MM.1S (cell line): ENCODE measurements around the gene TMEM168.

Source experiments
- DNase-seq: peaks from one replicate; pipeline ENCODE4 v3.0.0-alpha.2; 2015
- H2AFZ ChIP-seq: fragments of 300-600 bp; sonication (generic); 2 replicates; pipeline ENCODE4 v1.6.0; 2016; ENCODE audit warnings: antibody characterized with exemption, low read length
- H3F3A ChIP-seq: fragments of 300-600 bp; sonication (generic); 2 replicates; pipeline ENCODE4 v1.6.1; 2016; ENCODE audit warnings: mild to moderate bottlenecking, antibody characterized with exemption, low read length, moderate library complexity, mixed read lengths; ENCODE audit not compliant: insufficient read depth
- H3K27ac ChIP-seq: fragments of 300-600 bp; sonication (generic); 2 replicates; pipeline ENCODE4 v1.5.1; 2016; ENCODE audit warnings: mild to moderate bottlenecking, low read length
- H3K27me3 ChIP-seq: fragments of 300-600 bp; sonication (generic); replicated peaks from 2 replicates; pipeline ENCODE4 v1.6.0; 2016; ENCODE audit warnings: low read length; ENCODE audit not compliant: insufficient read depth
- H3K36me3 ChIP-seq: fragments of 300-600 bp; sonication (generic); replicated peaks from 2 replicates; pipeline ENCODE4 v1.6.1; 2016; ENCODE audit warnings: mild to moderate bottlenecking, low read length, mixed read lengths; ENCODE audit not compliant: insufficient read depth
- H3K4me1 ChIP-seq: fragments of 300-600 bp; sonication (generic); 2 replicates; pipeline ENCODE4 v1.6.1; 2016; ENCODE audit warnings: low read length, mixed read lengths
- H3K4me2 ChIP-seq: fragments of 300-600 bp; sonication (generic); 2 replicates; pipeline ENCODE4 v1.6.0; 2016; ENCODE audit warnings: low read depth, low read length
- H3K4me3 ChIP-seq: fragments of 300-600 bp; sonication (generic); 2 replicates; pipeline ENCODE4 v1.5.1; 2016; ENCODE audit warnings: low read length, mixed read lengths
- H3K79me2 ChIP-seq: fragments of 300-600 bp; sonication (generic); 2 replicates; pipeline ENCODE4 v1.6.1; 2016; ENCODE audit warnings: mixed run types, low read length, mixed read lengths
- H3K9ac ChIP-seq: fragments of 300-600 bp; sonication (generic); 2 replicates; pipeline ENCODE4 v1.6.1; 2016; ENCODE audit warnings: low read length, mixed read lengths
- H3K9me2 ChIP-seq: fragments of 300-600 bp; sonication (generic); replicated peaks from 2 replicates; pipeline ENCODE4 v1.6.1; 2016; ENCODE audit warnings: mild to moderate bottlenecking, low read length, mixed read lengths; ENCODE audit not compliant: insufficient read depth
- H3K9me3 ChIP-seq: fragments of 300-600 bp; sonication (generic); replicated peaks from 2 replicates; pipeline ENCODE4 v1.6.1; 2016; ENCODE audit warnings: mild to moderate bottlenecking, low read length, mixed read lengths; ENCODE audit not compliant: insufficient read depth
- H4K20me1 ChIP-seq: fragments of 300-600 bp; sonication (generic); 2 replicates; pipeline ENCODE4 v1.6.1; 2016; ENCODE audit warnings: mild to moderate bottlenecking, low read length, moderate library complexity, mixed read lengths; ENCODE audit not compliant: insufficient read depth
- CTCF ChIP-seq: fragments of 300-600 bp; sonication (generic); IDR thresholded peaks from 2 replicates; pipeline ENCODE4 v1.5.1; 2016; ENCODE audit warnings: antibody characterized with exemption, low read length, mixed read lengths
- EZH2 ChIP-seq: fragments of 300-600 bp; sonication (generic); optimal IDR thresholded peaks from 2 replicates; pipeline ENCODE3; 2017; ENCODE audit warnings: low read depth, mild to moderate bottlenecking, antibody characterized with exemption, low read length, mixed read lengths
- EZH2phosphoT487 ChIP-seq: fragments of 300-600 bp; sonication (generic); IDR thresholded peaks from 2 replicates; pipeline ENCODE4 v1.6.1; 2018; ENCODE audit warnings: antibody characterized with exemption, low read length

The TMEM168 gene

DNA sequence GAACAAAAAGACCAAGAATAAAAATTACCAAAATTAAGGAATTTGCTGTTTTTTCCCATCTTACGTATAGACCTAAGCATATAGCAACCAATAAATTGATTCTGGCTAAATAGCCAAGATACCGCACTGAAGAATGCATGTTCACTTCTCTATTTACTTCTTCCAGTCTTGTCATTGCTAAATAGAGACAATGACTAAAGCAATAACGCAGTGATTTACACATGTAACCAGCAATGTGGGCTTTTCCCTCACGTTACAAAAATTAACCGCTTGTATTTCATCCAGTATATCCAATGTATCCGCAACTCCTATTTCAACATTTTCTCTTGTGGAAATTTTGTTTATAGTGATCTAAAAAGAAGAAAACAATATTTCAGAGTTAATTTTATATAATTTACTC lies 5.6 kb downstream of the TMEM168 start:
- Histone ChIP-seq H3K9ac (no peak overlapping the region), H3K27me3 (no peaks in the 10 kb centered on the region), H3K9me2 (no peaks in the 10 kb centered on the region), H3K9me3 (no peaks in the 10 kb centered on the region), H3K4me2 (no peak overlapping the region), H3K27ac (no peak overlapping the region), H2AFZ (no peak overlapping the region), H3K36me3 (peaks cover 13% of the 10 kb centered on the region), H3K4me3 (no peak overlapping the region), H3K79me2 (peaks cover 88% of the 10 kb centered on the region), H3F3A (peaks cover 6% of the 10 kb centered on the region), H3K4me1 (peaks cover 10% of the 10 kb centered on the region), H4K20me1 (no peaks in the 10 kb centered on the region)
- DNase-seq: no peak
- TF ChIP-seq CTCF: no peak

DNA sequence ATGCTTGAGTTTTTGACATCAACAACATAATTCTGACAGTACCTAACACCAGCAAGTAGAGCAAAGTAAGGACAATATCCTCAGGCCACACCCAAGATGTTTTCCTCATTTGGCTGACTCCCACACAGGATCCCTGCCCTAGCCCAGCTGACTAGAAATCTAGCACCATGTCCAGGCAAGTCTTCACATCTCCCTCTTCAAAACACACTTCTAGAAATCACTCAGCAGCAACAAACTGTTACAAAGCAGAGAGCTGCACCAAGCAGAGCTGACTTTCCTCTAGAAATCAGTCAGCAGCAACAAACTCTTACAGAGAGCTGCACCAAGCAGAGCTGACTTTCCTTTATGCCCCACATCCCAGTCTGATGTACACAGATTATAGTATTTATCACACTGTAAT lies 7.7 kb downstream of the TMEM168 start:
- no peak for DNase-seq
- no peak overlapping the region for H3K4me3 ChIP-seq
- TF ChIP-seq CTCF (no peak), EZH2 (no peak), EZH2phosphoT487 (no peak)

DNA sequence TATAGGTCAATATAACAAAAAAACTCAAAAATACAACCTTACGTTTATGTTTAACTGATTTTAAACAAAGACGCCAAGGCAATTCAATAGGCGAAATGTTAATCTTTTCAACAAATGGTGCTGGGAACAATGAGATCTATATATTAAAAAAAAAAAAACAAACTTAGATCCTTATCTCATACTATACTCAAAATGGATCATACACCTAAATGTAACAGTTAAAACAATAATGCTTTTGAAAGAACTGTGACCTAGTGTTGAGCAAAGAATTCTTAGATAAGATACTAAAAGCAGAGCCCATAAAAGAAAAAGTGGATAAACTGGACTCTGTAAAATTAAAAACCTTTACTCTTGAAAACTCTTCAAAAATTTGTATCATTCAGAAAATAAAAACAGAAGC lies 8.6 kb downstream of the TMEM168 start:
- H3K9me2 ChIP-seq: no peaks in the 10 kb centered on the region
- H3K4me1 ChIP-seq: no peaks in the 10 kb centered on the region
- peaks cover 60% of the 10 kb centered on the region for H3K79me2 ChIP-seq
- no peak overlapping the region for H2AFZ ChIP-seq
- H3K27ac ChIP-seq: no peak overlapping the region
- no peaks in the 10 kb centered on the region for H3K9me3 ChIP-seq
- DNase-seq: no peak
- H4K20me1 ChIP-seq: no peaks in the 10 kb centered on the region
- no peak overlapping the region for H3K4me2 ChIP-seq
- no peaks in the 10 kb centered on the region for H3K27me3 ChIP-seq
- TF ChIP-seq EZH2phosphoT487 (no peak), EZH2 (no peak), CTCF (no peak)
- no peak overlapping the region for H3K9ac ChIP-seq
- H3K4me3 ChIP-seq: no peak overlapping the region
- H3K36me3 ChIP-seq: peaks cover 13% of the 10 kb centered on the region
- no peaks in the 10 kb centered on the region for H3F3A ChIP-seq

More for the DNA sequence above, 7.7 kb downstream of the TMEM168 start:
- H3K9me3 ChIP-seq: no peaks in the 10 kb centered on the region
- H3K27me3 ChIP-seq: no peaks in the 10 kb centered on the region
- H3K4me1 ChIP-seq: no peaks in the 10 kb centered on the region
- H3K36me3 ChIP-seq: peaks cover 13% of the 10 kb centered on the region
- no peak overlapping the region for H3K9ac ChIP-seq
- no peaks in the 10 kb centered on the region for H3K9me2 ChIP-seq
- no peaks in the 10 kb centered on the region for H3F3A ChIP-seq
- no peaks in the 10 kb centered on the region for H4K20me1 ChIP-seq
- no peak overlapping the region for H3K27ac ChIP-seq
- H3K79me2 ChIP-seq: peaks cover 69% of the 10 kb centered on the region
- no peak overlapping the region for H2AFZ ChIP-seq
- H3K4me2 ChIP-seq: no peak overlapping the region
